Upper lobe of left lung (tissue), 6 donors: ENCODE results near the gene GRID1. TPM values are rescaled to one million over a fixed set of nuclear protein-coding genes. Genes with fewer than 3 reads are reported as not detected.

ENCODE experiments used
- ATAC-seq, 2 donors: fragments of 200-7000 bp; cut with Tn5 transposase; one replicate each; pipeline ENCODE4 v1.9.1; 2022; ENCODE audit warnings: mild to moderate bottlenecking in 2 of 2, moderate library complexity in 2 of 2; ENCODE audit not compliant: low FRiP score in 2 of 2
- DNase-seq, 2 donors: peaks; one replicate each; pipeline ENCODE4 v3.0.0-alpha.2; 2019 to 2020
- H3K27ac ChIP-seq, 4 donors: fragments of 200-600 bp; sonication (generic); one replicate each; pipeline ENCODE4 v1.5.1; 2016 to 2019
- H3K27me3 ChIP-seq, 4 donors: fragments of 200-600 bp; sonication (generic); one replicate each; pipeline ENCODE4 v1.5.1; 2017 to 2019
- H3K36me3 ChIP-seq, 4 donors: fragments of 200-600 bp; sonication (generic); one replicate each; pipeline ENCODE4 v1.5.1; 2016 to 2019
- H3K4me1 ChIP-seq, 4 donors: fragments of 200-600 bp; sonication (generic); one replicate each; pipeline ENCODE4 v1.5.1; 2018 to 2019
- H3K4me3 ChIP-seq, 4 donors: fragments of 200-600 bp; sonication (generic); one replicate each; pipeline ENCODE4 v1.5.1; 2017 to 2019; ENCODE audit warnings: mild to moderate bottlenecking in 2 of 4, moderate library complexity in 1 of 4
- H3K9me3 ChIP-seq, 4 donors: fragments of 200-600 bp; sonication (generic); one replicate each; pipeline ENCODE4 v1.5.1; 2018 to 2019
- EP300 ChIP-seq, 4 donors: sonication (generic); formaldehyde crosslinking; IDR thresholded peaks; one replicate each; pipeline ENCODE4 v1.5.1; 2017; ENCODE audit warnings: antibody characterized with exemption in 4 of 4, control low read depth in 2 of 4
- POLR2A ChIP-seq, 4 donors: fragments of 450-650 bp; IDR thresholded peaks; one replicate each; pipeline ENCODE4 v1.5.1; 2016 to 2017; ENCODE audit warnings: antibody characterized with exemption in 4 of 4, mild to moderate bottlenecking in 2 of 4
- POLR2AphosphoS5 ChIP-seq, 2 donors: sonication (generic); formaldehyde crosslinking; IDR thresholded peaks; one replicate each; pipeline ENCODE4 v1.5.1; 2017; ENCODE audit warnings: antibody characterized with exemption in 2 of 2
- WGBS, 2 donors: methylation state at CpG; one replicate each; pipeline ENCODE4 v1.1.5; 2017 to 2018; 5-methylcytosine and 5-hydroxymethylcytosine counted together
- total RNA-seq, 6 donors: library from RNA; depleted of rRNA in 4 of 6; stranded (reverse); fragments of >200 nt in 4 of 6; gene quantifications; one replicate each; pipeline versions ENCODE4 v1.1.0 to v1.2.1, GENCODE V29; 2016 to 2021
- TF ChIP-seq, protein P1 (sequence below), 6 experiments: fragments of 450-650 bp in 4 of 6; fragments of 200-600 bp in 2 of 6; sonication (generic) in 2 of 6; IDR thresholded peaks; one replicate each; pipeline ENCODE4 v1.5.1; 2016 to 2019; ENCODE audit warnings: antibody characterized with exemption in 6 of 6
- donor health status: DM: no; HTN: no; CAD: no; lungs with moderate emphysema.
- donor health status: DM: no; HTN: yes; CAD: no; lungs with severe emphysema.

The GRID1 gene
- total RNA-seq, 6 donors from 2014 or later: 1.5 to 5.2 (median 3.2) TPM

DNA sequence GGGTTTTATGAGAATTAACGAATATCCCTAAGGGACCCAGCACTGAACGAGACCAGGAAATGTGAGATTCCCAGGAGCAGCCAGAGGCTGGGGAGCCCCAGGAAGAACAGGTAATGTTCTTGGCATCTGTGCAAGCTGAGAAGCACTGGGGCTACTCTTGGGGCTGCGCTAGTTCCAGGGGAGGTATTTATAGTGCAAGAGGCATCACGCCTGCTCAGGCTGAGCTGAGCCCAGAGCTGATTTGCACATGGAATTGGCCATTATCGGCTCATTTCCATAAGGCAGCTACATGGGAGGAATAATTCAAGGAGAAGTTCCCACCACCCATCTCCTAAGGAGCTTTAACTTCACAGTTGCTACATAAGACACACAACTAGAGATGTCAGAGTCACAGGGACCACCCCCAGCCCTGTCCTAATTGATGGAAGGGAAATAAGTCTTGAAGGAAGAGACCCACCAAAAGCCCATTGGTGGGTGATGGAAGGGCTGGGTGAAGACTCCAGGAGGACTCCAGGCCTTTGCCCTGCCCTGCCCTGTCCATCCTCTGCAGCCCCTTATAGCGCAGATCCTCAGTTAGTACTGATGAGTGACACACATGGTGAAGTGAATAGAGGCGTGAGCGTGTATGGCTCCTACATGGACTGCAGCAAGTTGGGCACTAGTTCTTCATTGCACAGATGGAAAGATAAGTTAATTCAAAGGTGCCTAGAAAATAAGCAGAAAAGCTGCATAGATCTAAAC lies 178.9 kb downstream of the GRID1 start:
- TF ChIP-seq, protein P1, sequence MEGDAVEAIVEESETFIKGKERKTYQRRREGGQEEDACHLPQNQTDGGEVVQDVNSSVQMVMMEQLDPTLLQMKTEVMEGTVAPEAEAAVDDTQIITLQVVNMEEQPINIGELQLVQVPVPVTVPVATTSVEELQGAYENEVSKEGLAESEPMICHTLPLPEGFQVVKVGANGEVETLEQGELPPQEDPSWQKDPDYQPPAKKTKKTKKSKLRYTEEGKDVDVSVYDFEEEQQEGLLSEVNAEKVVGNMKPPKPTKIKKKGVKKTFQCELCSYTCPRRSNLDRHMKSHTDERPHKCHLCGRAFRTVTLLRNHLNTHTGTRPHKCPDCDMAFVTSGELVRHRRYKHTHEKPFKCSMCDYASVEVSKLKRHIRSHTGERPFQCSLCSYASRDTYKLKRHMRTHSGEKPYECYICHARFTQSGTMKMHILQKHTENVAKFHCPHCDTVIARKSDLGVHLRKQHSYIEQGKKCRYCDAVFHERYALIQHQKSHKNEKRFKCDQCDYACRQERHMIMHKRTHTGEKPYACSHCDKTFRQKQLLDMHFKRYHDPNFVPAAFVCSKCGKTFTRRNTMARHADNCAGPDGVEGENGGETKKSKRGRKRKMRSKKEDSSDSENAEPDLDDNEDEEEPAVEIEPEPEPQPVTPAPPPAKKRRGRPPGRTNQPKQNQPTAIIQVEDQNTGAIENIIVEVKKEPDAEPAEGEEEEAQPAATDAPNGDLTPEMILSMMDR (IDR thresholded peaks at IDR 0.05): no peak
- Histone ChIP-seq H3K27me3 (no peaks in the 10 kb centered on the region), H3K4me3 (no peak overlapping the region), H3K4me1 (no peaks in the 10 kb centered on the region), H3K27ac (no peak overlapping the region), H3K36me3 (no peaks in the 10 kb centered on the region), H3K9me3 (peaks cover 0 to 2% (median 0%) of the 10 kb centered on the region in 4 donors)
- ATAC-seq: no peak
- WGBS, 2 donors: 85% methylated on average over 8 of the region's 8 CpGs
- no peak for DNase-seq

DNA sequence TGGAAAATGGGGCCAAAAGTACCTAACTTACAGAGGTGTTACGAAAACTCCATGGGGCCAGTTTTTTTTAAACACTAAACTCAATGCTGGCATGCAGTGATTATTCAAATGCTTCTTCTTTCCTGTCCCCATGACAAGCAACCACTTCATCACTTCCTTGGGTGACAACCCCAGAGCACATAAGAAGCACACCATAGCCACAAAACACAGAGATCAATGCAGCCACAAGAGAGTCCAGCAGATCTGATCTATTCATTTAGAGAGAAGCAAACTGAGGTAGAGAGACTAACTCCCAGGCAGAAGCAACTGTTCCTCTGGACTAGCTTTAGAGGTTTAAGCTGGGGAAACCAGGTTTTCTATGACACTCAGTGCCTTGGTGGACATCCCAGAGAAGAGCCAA lies 180.0 kb downstream of the GRID1 start:
- peaks cover 0 to 2% (median 0%) of the 10 kb centered on the region in 4 donors for H3K9me3 ChIP-seq

DNA sequence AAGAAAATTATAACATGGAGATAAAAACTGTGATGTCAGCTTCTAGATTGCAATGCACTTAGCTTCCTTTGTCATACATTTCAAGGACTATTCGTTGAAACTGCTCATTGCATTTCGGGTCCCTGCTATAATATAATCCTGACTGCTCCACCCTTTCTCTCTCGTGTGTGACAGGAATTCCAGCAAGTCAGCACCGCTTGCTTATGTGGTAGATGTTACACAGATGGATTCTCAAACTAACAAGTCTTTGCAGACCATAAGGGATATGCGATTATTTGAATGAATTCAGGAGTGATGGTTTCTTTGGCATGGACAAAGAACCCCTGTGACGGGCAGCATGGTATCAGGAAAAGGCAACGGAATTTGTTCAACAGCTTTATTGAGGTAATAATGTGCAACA lies 184.0 kb downstream of the GRID1 start:
- H3K9me3 ChIP-seq: peaks cover 0 to 2% (median 0%) of the 10 kb centered on the region in 4 donors
- no peak overlapping the region for H3K27ac ChIP-seq
- no peaks in the 10 kb centered on the region for H3K36me3 ChIP-seq
- WGBS, 2 donors: 83 to 89% methylated on average over 7 of the region's 7 CpGs
- TF ChIP-seq POLR2A (IDR thresholded peaks at IDR 0.05) (no peak), EP300 (IDR thresholded peaks at IDR 0.05) (no peak), POLR2AphosphoS5 (IDR thresholded peaks at IDR 0.05) (no peak)
- TF ChIP-seq, protein P1 (IDR thresholded peaks at IDR 0.05): no peak
- ATAC-seq (no peak), DNase-seq (no peak)
- H3K4me1 ChIP-seq: no peaks in the 10 kb centered on the region
- H3K27me3 ChIP-seq: no peaks in the 10 kb centered on the region
- no peak overlapping the region for H3K4me3 ChIP-seq

More for the DNA sequence above, 180.0 kb downstream of the GRID1 start:
- DNase-seq (no peak), ATAC-seq (no peak)
- Histone ChIP-seq H3K36me3 (no peaks in the 10 kb centered on the region), H3K4me3 (no peak overlapping the region), H3K27ac (no peak overlapping the region), H3K4me1 (no peaks in the 10 kb centered on the region), H3K27me3 (no peaks in the 10 kb centered on the region)
- TF ChIP-seq POLR2AphosphoS5 (IDR thresholded peaks at IDR 0.05): no peak
- no peak for TF ChIP-seq EP300 (IDR thresholded peaks at IDR 0.05)
- TF ChIP-seq POLR2A (IDR thresholded peaks at IDR 0.05): no peak
- TF ChIP-seq, protein P1 (IDR thresholded peaks at IDR 0.05): no peak
- WGBS, 2 donors: 48 to 85% methylated on average over 1 of the region's 1 CpG

DNA sequence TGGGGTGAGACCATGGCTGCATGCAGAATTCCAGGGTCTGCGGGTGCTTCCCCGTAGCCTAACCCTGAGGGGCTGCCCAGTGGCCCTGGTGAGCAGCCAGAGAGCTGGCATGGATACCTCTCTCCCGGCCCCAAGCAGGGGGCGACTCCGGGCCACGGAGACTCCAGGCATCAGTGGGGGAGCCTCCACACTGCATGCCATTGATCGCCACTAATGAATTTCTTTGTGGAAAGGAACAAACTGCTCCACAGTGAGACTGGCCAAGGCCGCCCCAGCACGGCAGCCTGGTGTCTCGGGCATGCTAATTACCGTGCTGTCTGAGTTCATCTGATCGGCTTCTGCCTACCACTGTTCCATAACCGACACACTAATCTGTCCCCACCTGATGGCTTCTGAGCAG lies 184.4 kb downstream of the GRID1 start:
- DNase-seq: peak; percentile 9 to 59

More for the DNA sequence above, 184.4 kb downstream of the GRID1 start:
- Histone ChIP-seq H3K4me3 (no peak overlapping the region), H3K27me3 (no peaks in the 10 kb centered on the region), H3K9me3 (peaks cover 0 to 2% (median 0%) of the 10 kb centered on the region in 4 donors), H3K4me1 (no peaks in the 10 kb centered on the region), H3K36me3 (no peaks in the 10 kb centered on the region), H3K27ac (no peak overlapping the region)
- 78 to 82% methylated on average over 7 to 13 of the region's 13 CpGs for WGBS, 2 donors
- ATAC-seq: no peak
- TF ChIP-seq, protein P1 (IDR thresholded peaks at IDR 0.05): no peak
- no peak for TF ChIP-seq EP300 (IDR thresholded peaks at IDR 0.05)
- no peak for TF ChIP-seq POLR2A (IDR thresholded peaks at IDR 0.05)
- no peak for TF ChIP-seq POLR2AphosphoS5 (IDR thresholded peaks at IDR 0.05)
